ENCODE measurements around the gene PLCB2. TPM values are rescaled to one million over a fixed set of nuclear protein-coding genes. Genes with fewer than 3 reads are reported as not detected.

The PLCB2 gene
- total RNA-seq, 2 donors from 2014 or later, result 1.9 to 8.4 TPM

- DNase-seq (ENCODE audit: low spot score), result no peak
- Histone ChIP-seq H3K4me3 (no peak overlapping the region), H3K27me3 (no peaks in the 10 kb centered on the region), H3K9me3 (no peaks in the 10 kb centered on the region), H3K36me3 (no peaks in the 10 kb centered on the region), H3K4me1 (peaks cover 0 to 47% of the 10 kb centered on the region in 2 donors), H3K27ac (peak overlapping the region; percentile 18 to 42)
- no peak for TF ChIP-seq CTCF (IDR thresholded peaks at IDR 0.05)
Measured at GRCh38 chr15:40250304-40250656, 57.5 kb downstream of the PLCB2 start.

- DNase-seq (ENCODE audit: low spot score), result no peak
- Histone ChIP-seq H3K36me3 (no peaks in the 10 kb centered on the region), H3K4me3 (no peak overlapping the region), H3K27me3 (no peaks in the 10 kb centered on the region), H3K4me1 (peaks cover 0 to 47% of the 10 kb centered on the region in 2 donors), H3K27ac (peak overlapping the region; percentile 38 to 42), H3K9me3 (no peaks in the 10 kb centered on the region)
- TF ChIP-seq CTCF (IDR thresholded peaks at IDR 0.05), result no peak
Measured at GRCh38 chr15:40249477-40250303, 58.0 kb downstream of the PLCB2 start.

- Histone ChIP-seq H3K4me1 (peaks cover 0 to 38% of the 10 kb centered on the region in 2 donors), H3K36me3 (no peaks in the 10 kb centered on the region), H3K27ac (peak overlapping the region in 1 of 2 donors; percentile 38), H3K9me3 (no peaks in the 10 kb centered on the region), H3K4me3 (no peak overlapping the region), H3K27me3 (no peaks in the 10 kb centered on the region)
- no peak for DNase-seq (ENCODE audit: low spot score)
- no peak for TF ChIP-seq CTCF (IDR thresholded peaks at IDR 0.05)
Measured at GRCh38 chr15:40248006-40248783, 59.5 kb downstream of the PLCB2 start.

- TF ChIP-seq CTCF (IDR thresholded peaks at IDR 0.05), result no peak
- peaks cover 0 to 31% of the 10 kb centered on the region in 2 donors for H3K4me1 ChIP-seq
- no peaks in the 10 kb centered on the region for H3K36me3 ChIP-seq
- H3K27ac ChIP-seq, result no peak overlapping the region
- DNase-seq (ENCODE audit: low spot score), result no peak
- H3K4me3 ChIP-seq, result no peak overlapping the region
- H3K27me3 ChIP-seq, result no peaks in the 10 kb centered on the region
- no peaks in the 10 kb centered on the region for H3K9me3 ChIP-seq
Measured at GRCh38 chr15:40247406-40247971, 60.2 kb downstream of the PLCB2 start.

- H3K27me3 ChIP-seq, result no peaks in the 10 kb centered on the region
- H3K9me3 ChIP-seq, result no peaks in the 10 kb centered on the region
- peaks cover 0 to 23% of the 10 kb centered on the region in 2 donors for H3K4me1 ChIP-seq
- no peak for TF ChIP-seq CTCF (IDR thresholded peaks at IDR 0.05)
- no peak for DNase-seq (ENCODE audit: low spot score)
- no peaks in the 10 kb centered on the region for H3K36me3 ChIP-seq
- H3K4me3 ChIP-seq, result no peak overlapping the region
- H3K27ac ChIP-seq, result no peak overlapping the region
Measured at GRCh38 chr15:40246496-40247280, 61.0 kb downstream of the PLCB2 start.

Data from right atrium auricular region (tissue), 2 donors.